GM12878 (cell line): ENCODE data around the gene ATN1.

Source experiments
- BACH1 ChIP-seq: fragments of 450-650 bp; IDR thresholded peaks from 2 replicates; pipeline ENCODE4 v1.6.1; 2017; ENCODE audit warnings: mild to moderate bottlenecking, borderline replicate concordance
- CHD4 ChIP-seq: fragments of 200-600 bp; sonication (generic); IDR thresholded peaks from 2 replicates; pipeline ENCODE4 v1.6.1; 2016; ENCODE audit warnings: mild to moderate bottlenecking
- CTCF ChIP-seq, 3 experiments: IDR thresholded peaks in 2 of 3; conservative IDR thresholded peaks in 1 of 3; 2 replicates each; pipeline ENCODE4 v1.5.1; 2011; ENCODE audit warnings: low read depth in 3 of 3, low read length in 3 of 3, mild to moderate bottlenecking in 3 of 3, control low read depth in 2 of 3, moderate library complexity in 2 of 3, inconsistent platforms in 1 of 3, mixed read lengths in 1 of 3; ENCODE audit not compliant: control insufficient read depth in 2 of 3, insufficient read depth in 1 of 3; ENCODE audit errors: extremely low read depth in 1 of 3
- KDM1A ChIP-seq: fragments of 200-600 bp; sonication (generic); IDR thresholded peaks from 2 replicates; pipeline ENCODE4 v1.6.1; 2016; ENCODE audit warnings: borderline replicate concordance
- MYC ChIP-seq: IDR thresholded peaks from 2 replicates; pipeline ENCODE4 v1.6.1; 2011; ENCODE audit warnings: mild to moderate bottlenecking, low read length, moderate library complexity, inconsistent platforms; ENCODE audit not compliant: insufficient read depth, insufficient replicate concordance, insufficient read length, severe bottlenecking
- NFYB ChIP-seq: IDR thresholded peaks from 2 replicates; pipeline ENCODE4 v1.6.1; 2011; ENCODE audit warnings: low read depth, mild to moderate bottlenecking, low read length, improper control_type of control experiment, moderate library complexity; ENCODE audit not compliant: insufficient read depth
- RAD51 ChIP-seq: fragments of 450-650 bp; IDR thresholded peaks from 2 replicates; pipeline ENCODE4 v1.6.1; 2016; ENCODE audit warnings: moderate library complexity, mild to moderate bottlenecking, inconsistent platforms
- SMC3 ChIP-seq: IDR thresholded peaks from 2 replicates; pipeline ENCODE4 v1.6.1; 2011; ENCODE audit warnings: low read length, improper control_type of control experiment, borderline replicate concordance
- YY1 ChIP-seq: IDR thresholded peaks from 2 replicates; pipeline ENCODE4 v1.6.1; 2011; ENCODE audit warnings: low read depth, mild to moderate bottlenecking, low read length
- TF ChIP-seq, protein P1 (sequence below): fragments of 450-650 bp; IDR thresholded peaks from 2 replicates; pipeline ENCODE4 v1.6.1; 2017; ENCODE audit warnings: antibody characterized with exemption, mild to moderate bottlenecking, moderate library complexity
- TF ChIP-seq, protein P2 (sequence below): fragments of 450-650 bp; IDR thresholded peaks from 2 replicates; pipeline ENCODE4 v1.6.1; 2018; ENCODE audit warnings: borderline replicate concordance, mild to moderate bottlenecking; ENCODE audit not compliant: partially characterized antibody

- TF ChIP-seq CTCF (IDR thresholded peaks at IDR 0.05 in 2 of 3, conservative IDR thresholded peaks at IDR 0.05 in 1 of 3; ENCODE audit: control insufficient read depth in 2 of 3, extremely low read depth in 1 of 3, insufficient read depth in 1 of 3, low read depth in 3 of 3, low read length in 3 of 3), result no peak
- TF ChIP-seq KDM1A, result no peak
- no peak for TF ChIP-seq YY1
- TF ChIP-seq RAD51, result no peak
- no peak for TF ChIP-seq NFYB
- no peak for TF ChIP-seq MYC
- TF ChIP-seq SMC3, result no peak
- TF ChIP-seq, protein P1, sequence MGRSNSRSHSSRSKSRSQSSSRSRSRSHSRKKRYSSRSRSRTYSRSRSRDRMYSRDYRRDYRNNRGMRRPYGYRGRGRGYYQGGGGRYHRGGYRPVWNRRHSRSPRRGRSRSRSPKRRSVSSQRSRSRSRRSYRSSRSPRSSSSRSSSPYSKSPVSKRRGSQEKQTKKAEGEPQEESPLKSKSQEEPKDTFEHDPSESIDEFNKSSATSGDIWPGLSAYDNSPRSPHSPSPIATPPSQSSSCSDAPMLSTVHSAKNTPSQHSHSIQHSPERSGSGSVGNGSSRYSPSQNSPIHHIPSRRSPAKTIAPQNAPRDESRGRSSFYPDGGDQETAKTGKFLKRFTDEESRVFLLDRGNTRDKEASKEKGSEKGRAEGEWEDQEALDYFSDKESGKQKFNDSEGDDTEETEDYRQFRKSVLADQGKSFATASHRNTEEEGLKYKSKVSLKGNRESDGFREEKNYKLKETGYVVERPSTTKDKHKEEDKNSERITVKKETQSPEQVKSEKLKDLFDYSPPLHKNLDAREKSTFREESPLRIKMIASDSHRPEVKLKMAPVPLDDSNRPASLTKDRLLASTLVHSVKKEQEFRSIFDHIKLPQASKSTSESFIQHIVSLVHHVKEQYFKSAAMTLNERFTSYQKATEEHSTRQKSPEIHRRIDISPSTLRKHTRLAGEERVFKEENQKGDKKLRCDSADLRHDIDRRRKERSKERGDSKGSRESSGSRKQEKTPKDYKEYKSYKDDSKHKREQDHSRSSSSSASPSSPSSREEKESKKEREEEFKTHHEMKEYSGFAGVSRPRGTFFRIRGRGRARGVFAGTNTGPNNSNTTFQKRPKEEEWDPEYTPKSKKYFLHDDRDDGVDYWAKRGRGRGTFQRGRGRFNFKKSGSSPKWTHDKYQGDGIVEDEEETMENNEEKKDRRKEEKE, result no peak
- TF ChIP-seq, protein P2, sequence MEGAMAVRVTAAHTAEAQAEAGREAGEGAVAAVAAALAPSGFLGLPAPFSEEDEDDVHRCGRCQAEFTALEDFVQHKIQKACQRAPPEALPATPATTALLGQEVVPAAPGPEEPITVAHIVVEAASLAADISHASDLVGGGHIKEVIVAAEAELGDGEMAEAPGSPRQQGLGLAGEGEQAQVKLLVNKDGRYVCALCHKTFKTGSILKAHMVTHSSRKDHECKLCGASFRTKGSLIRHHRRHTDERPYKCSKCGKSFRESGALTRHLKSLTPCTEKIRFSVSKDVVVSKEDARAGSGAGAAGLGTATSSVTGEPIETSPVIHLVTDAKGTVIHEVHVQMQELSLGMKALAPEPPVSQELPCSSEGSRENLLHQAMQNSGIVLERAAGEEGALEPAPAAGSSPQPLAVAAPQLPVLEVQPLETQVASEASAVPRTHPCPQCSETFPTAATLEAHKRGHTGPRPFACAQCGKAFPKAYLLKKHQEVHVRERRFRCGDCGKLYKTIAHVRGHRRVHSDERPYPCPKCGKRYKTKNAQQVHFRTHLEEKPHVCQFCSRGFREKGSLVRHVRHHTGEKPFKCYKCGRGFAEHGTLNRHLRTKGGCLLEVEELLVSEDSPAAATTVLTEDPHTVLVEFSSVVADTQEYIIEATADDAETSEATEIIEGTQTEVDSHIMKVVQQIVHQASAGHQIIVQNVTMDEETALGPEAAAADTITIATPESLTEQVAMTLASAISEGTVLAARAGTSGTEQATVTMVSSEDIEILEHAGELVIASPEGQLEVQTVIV, result no peak
- no peak for TF ChIP-seq CHD4
- TF ChIP-seq BACH1, result no peak
These were observed 35.4 kb downstream of the ATN1 start for GRCh38 chr12:6963016-6963731.
